D721Med (cell line): ENCODE data around the gene EGF.
"Not testable (repeated sequence)": the region's sequence is repeated elsewhere in the genome, so short reads cannot be mapped to it uniquely, and the experiment has no call there.

Source experiments
- DNase-seq: peaks from one replicate; pipeline ENCODE4 v3.0.0; 2011; ENCODE audit warnings: low spot score; ENCODE audit not compliant: insufficient read length
- FAIRE-seq: peaks from 2 replicates; lab custom pipeline; 2011; peaks lifted over from hg19 to GRCh38; lab: Jason Lieb, UNC
- CTCF ChIP-seq: IDR thresholded peaks from 2 replicates; pipeline ENCODE4 v1.5.1; 2012; ENCODE audit warnings: mild to moderate bottlenecking, control low read depth; ENCODE audit not compliant: insufficient read depth; ENCODE audit errors: missing control alignments

Gene EGF

GRCh38 chr4:109875106-109875505 is 37.6 kb upstream of the EGF start:
- FAIRE-seq (no peak), DNase-seq (no peak)
- TF ChIP-seq CTCF = no peak

- FAIRE-seq, DNase-seq: not testable (repeated sequence)
Observed at GRCh38 chr4:109875553-109875952, 37.1 kb upstream of the EGF start.

- FAIRE-seq = no peak
- no peak for DNase-seq
- no peak for TF ChIP-seq CTCF
Observed at GRCh38 chr4:109876634-109877265, 35.9 kb upstream of the EGF start.

GRCh38 chr4:109877400-109877799 is 35.3 kb upstream of the EGF start:
- FAIRE-seq (no peak), DNase-seq (no peak)
- TF ChIP-seq CTCF = no peak

- DNase-seq (no peak), FAIRE-seq (no peak)
- no peak for TF ChIP-seq CTCF
Observed at GRCh38 chr4:109878355-109878754, 34.3 kb upstream of the EGF start.

- TF ChIP-seq CTCF = no peak
- DNase-seq (no peak), FAIRE-seq (no peak)
Observed at GRCh38 chr4:109879081-109879480, 33.6 kb upstream of the EGF start.

- no peak for TF ChIP-seq CTCF
- DNase-seq (no peak), FAIRE-seq (no peak)
Observed at GRCh38 chr4:109879636-109880314, 32.9 kb upstream of the EGF start.
